AG04450 (cell line): ENCODE results near the gene IST1. TPM values are rescaled to one million over a fixed set of nuclear protein-coding genes. Genes with fewer than 3 reads are reported as not detected.

Experiments
- CTCF ChIA-PET: fragments of 300-600, 350-600 bp; formaldehyde crosslinking; extraction: SDS; loops from one replicate; lab custom pipeline; 2022; ENCODE audit warnings: antibody characterized with exemption, inconsistent platforms; lab: Charles Lee
- POLR2A ChIA-PET: fragments of 350-600 bp; formaldehyde crosslinking; extraction: SDS; loops from one replicate; lab custom pipeline; 2021; ENCODE audit warnings: antibody characterized with exemption, inconsistent platforms; lab: Yijun Ruan, JAX
- DNase-seq: peaks from one replicate; pipeline ENCODE4 v3.0.0-alpha.2; 2011; ENCODE audit warnings: low read depth, low spot score
- H3K27ac ChIP-seq: one replicate; pipeline ENCODE4 v1.5.1; 2012; ENCODE audit warnings: low read depth, low read length, control low read depth
- H3K27me3 ChIP-seq: one replicate; pipeline ENCODE4 v1.6.0; 2012; ENCODE audit warnings: low read length; ENCODE audit not compliant: control insufficient read depth, insufficient read depth
- H3K4me3 ChIP-seq: 2 replicates; pipeline ENCODE4 v1.5.1; 2011; ENCODE audit warnings: mild to moderate bottlenecking, low read depth, low read length, control low read depth
- H3K9me3 ChIP-seq: 2 replicates; pipeline ENCODE4 v1.5.1; 2012; ENCODE audit warnings: low read length; ENCODE audit not compliant: control insufficient read depth, insufficient read depth
- polyA plus RNA-seq: library from polyadenylated mRNA; depleted of rRNA; stranded (reverse); fragments of >200 nt; gene quantifications from 2 replicates; pipeline ENCODE4 v1.2.3, GENCODE V29; 2011
- TF ChIP-seq, protein P1 (sequence below): IDR thresholded peaks from 2 replicates; pipeline ENCODE4 v1.5.1; 2011; ENCODE audit warnings: low read depth, low read length, control low read depth, inconsistent platforms

IST1 gene
- polyA plus RNA-seq, 1 experiment: 260 TPM

DNA sequence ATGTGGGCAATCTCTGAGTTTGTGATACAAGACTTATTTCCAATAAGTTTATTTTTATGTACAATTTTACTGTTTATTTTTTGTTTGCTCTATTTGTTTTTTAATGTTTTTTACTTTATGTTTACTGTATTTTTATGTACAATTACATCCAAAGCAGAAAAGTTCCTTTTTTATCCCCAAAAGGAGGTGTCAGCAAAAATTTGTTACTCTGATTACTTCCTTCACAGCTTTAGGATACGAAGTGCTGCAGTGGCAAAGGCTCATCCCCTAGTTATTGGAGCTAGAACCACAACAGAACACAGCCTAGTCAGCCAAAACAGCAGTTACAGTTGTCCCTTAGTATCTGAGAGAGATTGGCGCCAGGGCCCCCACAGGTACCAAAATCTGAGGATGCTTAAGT, 35.7 kb downstream of the IST1 start:
- H3K27me3 ChIP-seq: no peaks in the 10 kb centered on the region
- ChIA-PET POLR2A (no interaction called here), CTCF (interaction anchor here (0.6 to 1.7 kb wide), 3 partner anchors 13 to 49 kb away, joined by 3 to 5 read pairs (median 5); no protein-coding TSS in a partner anchor)
- H3K27ac ChIP-seq: no peak overlapping the region
- TF ChIP-seq, protein P1, sequence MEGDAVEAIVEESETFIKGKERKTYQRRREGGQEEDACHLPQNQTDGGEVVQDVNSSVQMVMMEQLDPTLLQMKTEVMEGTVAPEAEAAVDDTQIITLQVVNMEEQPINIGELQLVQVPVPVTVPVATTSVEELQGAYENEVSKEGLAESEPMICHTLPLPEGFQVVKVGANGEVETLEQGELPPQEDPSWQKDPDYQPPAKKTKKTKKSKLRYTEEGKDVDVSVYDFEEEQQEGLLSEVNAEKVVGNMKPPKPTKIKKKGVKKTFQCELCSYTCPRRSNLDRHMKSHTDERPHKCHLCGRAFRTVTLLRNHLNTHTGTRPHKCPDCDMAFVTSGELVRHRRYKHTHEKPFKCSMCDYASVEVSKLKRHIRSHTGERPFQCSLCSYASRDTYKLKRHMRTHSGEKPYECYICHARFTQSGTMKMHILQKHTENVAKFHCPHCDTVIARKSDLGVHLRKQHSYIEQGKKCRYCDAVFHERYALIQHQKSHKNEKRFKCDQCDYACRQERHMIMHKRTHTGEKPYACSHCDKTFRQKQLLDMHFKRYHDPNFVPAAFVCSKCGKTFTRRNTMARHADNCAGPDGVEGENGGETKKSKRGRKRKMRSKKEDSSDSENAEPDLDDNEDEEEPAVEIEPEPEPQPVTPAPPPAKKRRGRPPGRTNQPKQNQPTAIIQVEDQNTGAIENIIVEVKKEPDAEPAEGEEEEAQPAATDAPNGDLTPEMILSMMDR: no peak
- H3K9me3 ChIP-seq: no peaks in the 10 kb centered on the region
- H3K4me3 ChIP-seq: no peak overlapping the region
- no peak for DNase-seq

GRCh38 chr16:71931599-71931998, 36.3 kb downstream of the IST1 start:
- POLR2A ChIA-PET: no interaction called here
- CTCF ChIA-PET: interaction anchor here (0.6 to 1.7 kb wide), 2 partner anchors 12 to 30 kb away, joined by 3 to 5 read pairs; no protein-coding TSS in a partner anchor
- DNase-seq: no peak

GRCh38 chr16:71933017-71933416, 37.7 kb downstream of the IST1 start:
- Histone ChIP-seq H3K4me3 (no peak overlapping the region), H3K9me3 (peaks cover 3% of the 10 kb centered on the region; the same call in 1 of the 2 replicates), H3K27me3 (no peaks in the 10 kb centered on the region), H3K27ac (peak overlapping the region; percentile 21)
- no peak for DNase-seq
- TF ChIP-seq, protein P1: no peak
- ChIA-PET CTCF (interaction anchor here (0.7 kb wide), 1 partner anchor 259 kb away, joined by 3 read pairs; no protein-coding TSS in a partner anchor), POLR2A (no interaction called here)

More at GRCh38 chr16:71931599-71931998, 36.3 kb downstream of the IST1 start:
- Histone ChIP-seq H3K4me3 (no peak overlapping the region), H3K27me3 (no peaks in the 10 kb centered on the region), H3K9me3 (no peaks in the 10 kb centered on the region), H3K27ac (no peak overlapping the region)
- TF ChIP-seq, protein P1: no peak

DNA sequence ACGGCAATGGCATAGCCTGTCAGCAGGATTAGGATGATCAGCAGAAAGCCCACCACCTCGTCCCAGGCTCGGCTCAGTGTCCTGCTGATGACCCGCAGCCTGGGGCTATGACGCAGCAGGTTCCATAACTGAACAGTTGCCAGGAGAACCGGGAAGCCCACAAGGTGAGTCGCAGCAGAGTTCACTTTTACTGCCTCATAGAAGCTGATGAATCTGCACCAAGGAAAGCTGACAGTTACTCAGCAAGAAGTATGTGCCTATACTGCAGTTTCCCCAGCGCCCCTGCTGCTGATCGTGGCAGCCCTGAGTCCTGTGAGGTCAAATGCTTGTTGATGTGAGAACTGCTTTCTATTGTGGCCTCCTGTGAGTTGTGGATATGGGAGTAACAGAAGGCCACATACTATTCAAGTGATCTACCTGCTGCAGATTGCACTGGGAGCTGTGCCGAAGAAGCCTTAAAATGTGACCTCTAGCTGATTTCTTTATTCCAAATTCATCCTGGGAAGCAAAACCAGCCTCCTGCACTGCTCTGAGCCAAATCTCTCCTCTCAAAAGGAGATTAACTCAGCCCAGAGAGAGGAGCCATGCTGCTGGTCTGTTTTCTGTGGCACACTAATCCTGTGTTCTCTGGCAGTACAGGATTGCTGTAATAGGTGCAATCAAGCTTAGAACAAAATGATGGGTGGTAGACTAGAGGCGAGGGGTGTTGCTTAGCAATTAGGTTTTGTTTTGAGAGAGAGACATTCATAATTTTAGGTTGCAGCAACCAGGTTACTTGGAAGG, 38.8 kb downstream of the IST1 start:
- no peak for DNase-seq
- peak overlapping the region; percentile 21 for H3K27ac ChIP-seq
- peaks cover 14% of the 10 kb centered on the region for H3K9me3 ChIP-seq
- TF ChIP-seq, protein P1: no peak
- H3K4me3 ChIP-seq: no peak overlapping the region
- ChIA-PET POLR2A (no interaction called here), CTCF (no interaction called here)
- no peaks in the 10 kb centered on the region for H3K27me3 ChIP-seq

GRCh38 chr16:71937868-71938510, 42.7 kb downstream of the IST1 start:
- Histone ChIP-seq H3K27ac (no peak overlapping the region), H3K9me3 (peaks cover 15% of the 10 kb centered on the region), H3K4me3 (no peak overlapping the region), H3K27me3 (no peaks in the 10 kb centered on the region)
- TF ChIP-seq, protein P1: no peak
- ChIA-PET POLR2A (interaction anchor here (1.0 kb wide), 1 partner anchor 9 kb away, joined by 3 read pairs; no protein-coding TSS in a partner anchor), CTCF (interaction anchor here (1.0 to 1.4 kb wide), 2 partner anchors 23 to 55 kb away, joined by 3 to 6 read pairs; no protein-coding TSS in a partner anchor)
- no peak for DNase-seq
